K562 (cell line): Measurements from ENCODE around the gene CYSTM1. TPM values are rescaled to one million over a fixed set of nuclear protein-coding genes. Genes with fewer than 3 reads are reported as not detected.

Experiments
- ARID1B ChIP-seq: fragments of 450-650 bp; IDR thresholded peaks from 2 replicates; pipeline ENCODE4 v1.6.1; 2016; ENCODE audit warnings: antibody characterized with exemption, mild to moderate bottlenecking, inconsistent platforms
- ASH1L ChIP-seq: fragments of 450-650 bp; IDR thresholded peaks from 2 replicates; pipeline ENCODE4 v1.6.1; 2018; ENCODE audit warnings: borderline replicate concordance, mild to moderate bottlenecking, low read depth; ENCODE audit not compliant: partially characterized antibody
- CCNT2 ChIP-seq: IDR thresholded peaks from 2 replicates; pipeline ENCODE4 v1.6.1; 2011; ENCODE audit warnings: borderline replicate concordance, low read depth, mild to moderate bottlenecking, moderate library complexity, mixed read lengths, low read length; ENCODE audit not compliant: insufficient read length; ENCODE audit errors: extremely low read depth
- CREM ChIP-seq: IDR thresholded peaks from 2 replicates; pipeline ENCODE4 v1.6.1; 2014; ENCODE audit warnings: antibody characterized with exemption, low read depth
- ELF2 ChIP-seq: fragments of 250-450 bp; sonication (Bioruptor Pico); IDR thresholded peaks from 2 replicates; pipeline ENCODE4 v1.5.0; 2021; ENCODE audit warnings: mild to moderate bottlenecking
- ESRRA ChIP-seq: fragments of 450-650 bp; IDR thresholded peaks from 2 replicates; pipeline ENCODE4 v1.6.1; 2014; ENCODE audit warnings: low read depth, mild to moderate bottlenecking, moderate library complexity, borderline replicate concordance
- KDM1A ChIP-seq, 2 experiments: fragments of 450-650 bp; IDR thresholded peaks; 2 replicates each; pipeline ENCODE4 v1.6.1; 2016; ENCODE audit warnings: mild to moderate bottlenecking in 2 of 2
- KLF1 ChIP-seq: fragments of 450-650 bp; IDR thresholded peaks from 2 replicates; pipeline ENCODE4 v1.6.1; 2016; ENCODE audit warnings: missing genetic modification characterization, missing compliant biosample characterization
- LCOR ChIP-seq: sonication (generic); formaldehyde crosslinking; IDR thresholded peaks from 2 replicates; pipeline ENCODE4 v1.8.0; 2022; ENCODE audit warnings: mild to moderate bottlenecking, missing genetic modification reagents
- NCOR1 ChIP-seq: fragments of 450-650 bp; IDR thresholded peaks from 2 replicates; pipeline ENCODE4 v1.6.1; 2016; ENCODE audit warnings: mild to moderate bottlenecking, moderate library complexity
- POLR2AphosphoS5 ChIP-seq: IDR thresholded peaks from 2 replicates; pipeline ENCODE4 v1.6.1; 2011; ENCODE audit warnings: mild to moderate bottlenecking, low read depth, low read length, moderate library complexity; ENCODE audit not compliant: control insufficient read depth, insufficient read depth
- RBM25 ChIP-seq: fragments of 200-400 bp; formaldehyde crosslinking; IDR thresholded peaks from 2 replicates; pipeline ENCODE4 v1.6.1; 2018; ENCODE audit warnings: low read length, low read depth, moderate library complexity; ENCODE audit not compliant: severe bottlenecking
- RCOR1 ChIP-seq, 2 experiments: IDR thresholded peaks; 2 replicates each; pipeline ENCODE4 v1.6.1; 2012; ENCODE audit warnings: low read depth in 2 of 2, low read length in 2 of 2, borderline replicate concordance in 1 of 2, improper control_type of control experiment in 1 of 2
- SMARCA4 ChIP-seq: fragments of 450-650 bp; IDR thresholded peaks from 2 replicates; pipeline ENCODE4 v1.6.1; 2016
- SMARCC2 ChIP-seq: fragments of 450-650 bp; IDR thresholded peaks from 2 replicates; pipeline ENCODE4 v1.6.1; 2017; ENCODE audit warnings: antibody characterized with exemption, moderate library complexity, mild to moderate bottlenecking, low read depth
- SOX6 ChIP-seq: fragments of 450-650 bp; IDR thresholded peaks from 2 replicates; pipeline ENCODE4 v1.6.1; 2014; ENCODE audit warnings: mild to moderate bottlenecking
- ZEB2 ChIP-seq: fragments of 450-650 bp; IDR thresholded peaks from 2 replicates; pipeline ENCODE4 v1.6.1; 2016
- ZNF134 ChIP-seq: fragments of 250-450 bp; sonication (Bioruptor Pico); conservative IDR thresholded peaks from 2 replicates; pipeline ENCODE4 v1.4.0; 2020
- ZNF175 ChIP-seq: fragments of 200-800 bp; sonication (Bioruptor generic); IDR thresholded peaks from 2 replicates; pipeline ENCODE4 v1.6.1; 2016; ENCODE audit warnings: low read depth, mild to moderate bottlenecking, missing genetic modification characterization, missing compliant biosample characterization
- ZNF507 ChIP-seq: conservative IDR thresholded peaks from 2 replicates; pipeline ENCODE4 v1.6.1; 2017; ENCODE audit warnings: missing genetic modification characterization, missing compliant biosample characterization
- polyA plus RNA-seq, 8 experiments: library from polyadenylated mRNA; depleted of rRNA in 4 of 8; stranded (reverse) in 5 of 8; unstranded in 3 of 8; fragments of >200 nt; fragmentation: Nextera tagmentation in 2 of 8; fragmentation: Illumina TruSeq in 1 of 8; extraction: Ambion mirVana in 2 of 8; extraction: Trizol in 1 of 8; gene quantifications; 2 replicates each; pipeline versions ENCODE4 v1.2.1 to v1.2.3, GENCODE V29; 2011 to 2014; ENCODE audit warnings: inconsistent platforms in 1 of 8, missing spikeins in 1 of 8
- total RNA-seq, 7 experiments: library from RNA; depleted of rRNA in 6 of 7; stranded (reverse); fragments of >200 nt in 6 of 7; fragmentation: Illumina TruSeq in 2 of 7; extraction: Trizol in 2 of 7; gene quantifications; 2 replicates each; pipeline versions ENCODE4 v1.2.1 to v1.2.3, GENCODE V29; 2011 to 2021; ENCODE audit warnings: low replicate concordance in 1 of 7
- TF ChIP-seq, protein P1 (sequence below): fragments of 450-650 bp; IDR thresholded peaks from 2 replicates; pipeline ENCODE4 v1.6.1; 2017; ENCODE audit warnings: antibody characterized with exemption, mild to moderate bottlenecking
- TF ChIP-seq, protein P2 (sequence below): sonication (generic); formaldehyde crosslinking; IDR thresholded peaks from 2 replicates; pipeline ENCODE4 v1.8.0; 2022; ENCODE audit warnings: mild to moderate bottlenecking, low read depth, missing genetic modification reagents
- TF ChIP-seq, protein P3 (sequence below): sonication (generic); formaldehyde crosslinking; IDR thresholded peaks from 2 replicates; pipeline ENCODE4 v1.8.0; 2022; ENCODE audit warnings: mild to moderate bottlenecking, missing genetic modification reagents, borderline replicate concordance

The CYSTM1 gene
- total and polyA plus RNA-seq, 9 of the 15 experiments (the other 6 are each of a cell fraction or from before 2014, with no cell fraction given) = 76.1 to 422 (median 108) TPM

DNA sequence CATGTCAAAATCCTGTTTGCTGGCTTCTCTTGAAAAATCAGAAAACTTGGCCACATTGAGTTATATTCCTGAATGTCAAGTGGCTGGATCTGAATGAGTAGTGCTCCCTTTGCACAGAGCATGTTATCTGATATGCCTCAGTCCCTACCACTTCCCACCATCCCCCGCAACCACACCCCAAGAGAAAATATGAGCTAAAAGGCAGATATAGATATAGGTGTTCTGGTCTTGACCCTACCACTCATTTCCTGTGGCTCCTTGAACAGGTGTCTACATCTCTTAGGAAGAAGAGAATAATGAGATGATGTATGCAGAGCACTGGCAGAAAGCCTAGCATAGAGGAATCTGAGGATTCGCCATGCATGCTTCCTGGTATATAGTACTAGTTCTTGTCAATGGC, 6.6 kb upstream of the CYSTM1 start (continued):
- no peak for TF ChIP-seq ASH1L
- peak; percentile 82 for TF ChIP-seq ARID1B
- TF ChIP-seq SMARCC2 = peak; percentile 49; the same call in 1 of the 2 replicates
- TF ChIP-seq SMARCA4 = peak; percentile 79
- no peak; the same call in 1 of the 2 replicates for TF ChIP-seq NCOR1
- no peak for TF ChIP-seq ELF2 (CRISPR knock-in tag)
- TF ChIP-seq, protein P1, sequence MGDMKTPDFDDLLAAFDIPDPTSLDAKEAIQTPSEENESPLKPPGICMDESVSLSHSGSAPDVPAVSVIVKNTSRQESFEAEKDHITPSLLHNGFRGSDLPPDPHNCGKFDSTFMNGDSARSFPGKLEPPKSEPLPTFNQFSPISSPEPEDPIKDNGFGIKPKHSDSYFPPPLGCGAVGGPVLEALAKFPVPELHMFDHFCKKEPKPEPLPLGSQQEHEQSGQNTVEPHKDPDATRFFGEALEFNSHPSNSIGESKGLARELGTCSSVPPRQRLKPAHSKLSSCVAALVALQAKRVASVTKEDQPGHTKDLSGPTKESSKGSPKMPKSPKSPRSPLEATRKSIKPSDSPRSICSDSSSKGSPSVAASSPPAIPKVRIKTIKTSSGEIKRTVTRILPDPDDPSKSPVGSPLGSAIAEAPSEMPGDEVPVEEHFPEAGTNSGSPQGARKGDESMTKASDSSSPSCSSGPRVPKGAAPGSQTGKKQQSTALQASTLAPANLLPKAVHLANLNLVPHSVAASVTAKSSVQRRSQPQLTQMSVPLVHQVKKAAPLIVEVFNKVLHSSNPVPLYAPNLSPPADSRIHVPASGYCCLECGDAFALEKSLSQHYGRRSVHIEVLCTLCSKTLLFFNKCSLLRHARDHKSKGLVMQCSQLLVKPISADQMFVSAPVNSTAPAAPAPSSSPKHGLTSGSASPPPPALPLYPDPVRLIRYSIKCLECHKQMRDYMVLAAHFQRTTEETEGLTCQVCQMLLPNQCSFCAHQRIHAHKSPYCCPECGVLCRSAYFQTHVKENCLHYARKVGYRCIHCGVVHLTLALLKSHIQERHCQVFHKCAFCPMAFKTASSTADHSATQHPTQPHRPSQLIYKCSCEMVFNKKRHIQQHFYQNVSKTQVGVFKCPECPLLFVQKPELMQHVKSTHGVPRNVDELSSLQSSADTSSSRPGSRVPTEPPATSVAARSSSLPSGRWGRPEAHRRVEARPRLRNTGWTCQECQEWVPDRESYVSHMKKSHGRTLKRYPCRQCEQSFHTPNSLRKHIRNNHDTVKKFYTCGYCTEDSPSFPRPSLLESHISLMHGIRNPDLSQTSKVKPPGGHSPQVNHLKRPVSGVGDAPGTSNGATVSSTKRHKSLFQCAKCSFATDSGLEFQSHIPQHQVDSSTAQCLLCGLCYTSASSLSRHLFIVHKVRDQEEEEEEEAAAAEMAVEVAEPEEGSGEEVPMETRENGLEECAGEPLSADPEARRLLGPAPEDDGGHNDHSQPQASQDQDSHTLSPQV = no peak
- peak; percentile 95 for TF ChIP-seq ZEB2
- TF ChIP-seq SOX6 = peak; percentile 61; the same call in 1 of the 2 replicates
- TF ChIP-seq, protein P2, sequence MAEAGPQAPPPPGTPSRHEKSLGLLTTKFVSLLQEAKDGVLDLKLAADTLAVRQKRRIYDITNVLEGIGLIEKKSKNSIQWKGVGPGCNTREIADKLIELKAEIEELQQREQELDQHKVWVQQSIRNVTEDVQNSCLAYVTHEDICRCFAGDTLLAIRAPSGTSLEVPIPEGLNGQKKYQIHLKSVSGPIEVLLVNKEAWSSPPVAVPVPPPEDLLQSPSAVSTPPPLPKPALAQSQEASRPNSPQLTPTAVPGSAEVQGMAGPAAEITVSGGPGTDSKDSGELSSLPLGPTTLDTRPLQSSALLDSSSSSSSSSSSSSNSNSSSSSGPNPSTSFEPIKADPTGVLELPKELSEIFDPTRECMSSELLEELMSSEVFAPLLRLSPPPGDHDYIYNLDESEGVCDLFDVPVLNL (CRISPR knock-in tag) = no peak
- no peak for TF ChIP-seq RBM25
- TF ChIP-seq ZNF507 (tag) = no peak
- TF ChIP-seq KLF1 (tag) = peak; percentile 87; the same call in 1 of the 2 replicates
- no peak for TF ChIP-seq ZNF134 (CRISPR knock-in tag)
- TF ChIP-seq LCOR (CRISPR knock-in tag) = 0 out of 2 replicates have a peak, but pooled peaks have one; percentile 41
- peak in 1 of 2 experiments; percentile 82; a peak in 2 of 4 replicates for TF ChIP-seq RCOR1 (IDR thresholded peaks at IDR 0.05; ENCODE audit: borderline replicate concordance in 1 of 2, low read depth in 2 of 2, low read length in 2 of 2)
- peak; percentile 65 for TF ChIP-seq CCNT2
- TF ChIP-seq, protein P3, sequence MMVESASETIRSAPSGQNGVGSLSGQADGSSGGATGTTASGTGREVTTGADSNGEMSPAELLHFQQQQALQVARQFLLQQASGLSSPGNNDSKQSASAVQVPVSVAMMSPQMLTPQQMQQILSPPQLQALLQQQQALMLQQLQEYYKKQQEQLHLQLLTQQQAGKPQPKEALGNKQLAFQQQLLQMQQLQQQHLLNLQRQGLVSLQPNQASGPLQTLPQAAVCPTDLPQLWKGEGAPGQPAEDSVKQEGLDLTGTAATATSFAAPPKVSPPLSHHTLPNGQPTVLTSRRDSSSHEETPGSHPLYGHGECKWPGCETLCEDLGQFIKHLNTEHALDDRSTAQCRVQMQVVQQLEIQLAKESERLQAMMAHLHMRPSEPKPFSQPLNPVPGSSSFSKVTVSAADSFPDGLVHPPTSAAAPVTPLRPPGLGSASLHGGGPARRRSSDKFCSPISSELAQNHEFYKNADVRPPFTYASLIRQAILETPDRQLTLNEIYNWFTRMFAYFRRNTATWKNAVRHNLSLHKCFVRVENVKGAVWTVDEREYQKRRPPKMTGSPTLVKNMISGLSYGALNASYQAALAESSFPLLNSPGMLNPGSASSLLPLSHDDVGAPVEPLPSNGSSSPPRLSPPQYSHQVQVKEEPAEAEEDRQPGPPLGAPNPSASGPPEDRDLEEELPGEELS = no peak
- peak; percentile 48; the same call in 1 of the 2 replicates for TF ChIP-seq POLR2AphosphoS5
- TF ChIP-seq CREM = peak; percentile 51; the same call in 1 of the 2 replicates
- no peak for TF ChIP-seq ZNF175 (CRISPR knock-in tag)
- TF ChIP-seq KDM1A (IDR thresholded peaks at IDR 0.05) = peak; percentile 63 to 74; a peak in 3 of 4 replicates
- peak; percentile 17; the same call in 1 of the 2 replicates for TF ChIP-seq ESRRA
